HL-60 (cell line): Measurements from ENCODE around the gene DISP3.

Source experiments
- DNase-seq, 2 experiments: peaks; one replicate each; pipeline ENCODE4 v3.0.0-alpha.2; 2010 to 2020; ENCODE audit warnings: low read depth in 1 of 2, low spot score in 1 of 2
- H3K27ac ChIP-seq: fragments of 250-450 bp; sonication (Bioruptor Pico); replicated peaks from 2 replicates; pipeline ENCODE4 v1.5.1; 2020; ENCODE audit warnings: mild to moderate bottlenecking, moderate library complexity
- H3K27me3 ChIP-seq: fragments of 250-450 bp; sonication (Bioruptor Pico); 2 replicates; pipeline ENCODE4 v1.5.1; 2021; ENCODE audit warnings: mild to moderate bottlenecking, moderate library complexity; ENCODE audit not compliant: insufficient read depth, poor library complexity, severe bottlenecking
- H3K4me3 ChIP-seq: replicated peaks from 2 replicates; pipeline ENCODE4 v1.5.1; 2011; ENCODE audit warnings: mild to moderate bottlenecking, control low read depth, low read length; ENCODE audit not compliant: insufficient read depth
- CTCF ChIP-seq: IDR thresholded peaks from one replicate; pipeline ENCODE4 v1.5.1; 2011; ENCODE audit warnings: low read length, control low read depth, inconsistent platforms; ENCODE audit not compliant: insufficient read depth
- GABPA ChIP-seq: IDR thresholded peaks from 2 replicates; pipeline ENCODE4 v1.6.1; 2012; ENCODE audit warnings: low read depth
- POLR2AphosphoS5 ChIP-seq: IDR thresholded peaks from 2 replicates; pipeline ENCODE4 v1.6.1; 2012; ENCODE audit warnings: low read depth
- REST ChIP-seq: IDR thresholded peaks from 2 replicates; pipeline ENCODE4 v1.6.1; 2012; ENCODE audit warnings: low read depth; ENCODE audit not compliant: insufficient replicate concordance
- SPI1 ChIP-seq: IDR thresholded peaks from 2 replicates; pipeline ENCODE4 v1.6.1; 2012; ENCODE audit warnings: low read depth, mild to moderate bottlenecking, borderline replicate concordance

Gene DISP3

DNA sequence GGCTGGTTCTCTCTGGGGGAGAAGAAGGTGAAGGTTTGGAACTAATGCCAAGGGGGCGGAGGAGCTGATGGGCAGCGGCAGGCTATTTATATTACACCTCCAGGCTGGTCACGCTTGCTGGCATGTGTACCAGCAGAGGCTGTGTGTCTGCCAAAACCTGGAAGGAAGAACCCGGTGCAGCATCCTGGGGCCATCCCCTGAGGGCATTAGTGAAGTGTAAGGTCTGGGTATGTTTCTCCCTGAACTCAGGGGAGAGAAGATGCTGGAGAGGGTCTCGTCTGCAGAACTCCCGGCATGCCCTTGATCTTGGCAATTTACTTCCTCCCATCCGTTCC, 5.3 kb downstream of the DISP3 start:
- peaks cover 20% of the 10 kb centered on the region for H3K27me3 ChIP-seq
- no peak overlapping the region for H3K27ac ChIP-seq
- TF ChIP-seq GABPA (no peak), POLR2AphosphoS5 (no peak), SPI1 (no peak), CTCF (no peak), REST (no peak)
- DNase-seq: no peak
- no peak overlapping the region for H3K4me3 ChIP-seq

GRCh38 chr1:11485191-11485590, 6.2 kb downstream of the DISP3 start:
- Histone ChIP-seq H3K27me3 (peaks cover 12% of the 10 kb centered on the region), H3K4me3 (no peak overlapping the region), H3K27ac (no peak overlapping the region)
- no peak for DNase-seq
- no peak for TF ChIP-seq REST
- no peak for TF ChIP-seq SPI1
- TF ChIP-seq GABPA: no peak
- TF ChIP-seq CTCF: no peak
- no peak for TF ChIP-seq POLR2AphosphoS5

DNA sequence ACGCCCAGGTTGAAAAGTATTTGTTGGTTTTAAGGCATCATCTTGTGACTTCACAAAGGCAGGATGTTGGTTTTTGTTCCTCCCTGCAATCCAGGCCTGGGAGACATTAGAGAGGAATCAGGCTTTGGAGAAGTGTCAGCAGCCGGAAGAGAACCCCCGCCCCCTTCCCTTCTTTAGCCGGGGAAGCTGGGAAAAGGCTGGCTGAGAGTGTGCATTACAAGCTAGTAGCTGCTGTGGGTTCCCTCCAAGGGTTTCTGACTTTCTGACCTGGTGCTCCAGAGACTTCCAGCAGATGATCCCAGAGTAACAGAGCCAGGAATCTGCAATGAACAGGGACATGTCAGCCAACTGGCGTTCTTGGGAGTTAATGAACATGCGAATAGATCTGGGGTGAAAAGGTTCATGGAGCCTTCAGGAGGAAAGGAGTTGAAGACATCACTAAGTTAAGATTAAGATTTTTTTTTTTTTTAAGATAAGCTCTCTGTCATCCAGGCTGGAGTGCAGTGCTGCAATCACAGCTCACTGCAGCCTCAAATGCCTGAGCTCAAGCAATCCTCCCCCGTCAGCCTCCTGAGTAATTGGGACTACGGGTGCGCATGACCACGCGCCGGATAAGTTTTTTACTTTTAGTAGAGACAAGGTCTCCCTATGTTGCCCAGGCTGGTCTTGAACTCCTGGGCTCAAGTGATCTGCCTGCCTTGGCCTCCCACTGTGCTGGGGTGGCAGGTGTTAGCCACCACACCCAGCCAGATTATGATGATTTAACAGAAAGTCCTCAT, 7.5 kb downstream of the DISP3 start:
- no peak overlapping the region for H3K4me3 ChIP-seq
- no peak overlapping the region for H3K27ac ChIP-seq
- H3K27me3 ChIP-seq: peaks cover 6% of the 10 kb centered on the region
- no peak for TF ChIP-seq REST
- TF ChIP-seq SPI1: no peak
- TF ChIP-seq POLR2AphosphoS5: no peak
- TF ChIP-seq GABPA: no peak
- TF ChIP-seq CTCF: no peak
- no peak for DNase-seq
